Fibroblast of skin of left biceps (primary cell): Measurements from ENCODE around the gene RALGPS2.
A peak's percentile ranks its signal among the peaks of the same experiment; 100 is the strongest.
"Not testable (repeated sequence)": the region's sequence is repeated elsewhere in the genome, so short reads cannot be mapped to it uniquely, and the experiment has no call there.

Source experiments
- DNase-seq, 2 experiments: peaks; one replicate each; pipeline ENCODE4 v3.0.0-alpha.2; 2013; ENCODE audit warnings: low read depth in 2 of 2

Gene RALGPS2

DNA sequence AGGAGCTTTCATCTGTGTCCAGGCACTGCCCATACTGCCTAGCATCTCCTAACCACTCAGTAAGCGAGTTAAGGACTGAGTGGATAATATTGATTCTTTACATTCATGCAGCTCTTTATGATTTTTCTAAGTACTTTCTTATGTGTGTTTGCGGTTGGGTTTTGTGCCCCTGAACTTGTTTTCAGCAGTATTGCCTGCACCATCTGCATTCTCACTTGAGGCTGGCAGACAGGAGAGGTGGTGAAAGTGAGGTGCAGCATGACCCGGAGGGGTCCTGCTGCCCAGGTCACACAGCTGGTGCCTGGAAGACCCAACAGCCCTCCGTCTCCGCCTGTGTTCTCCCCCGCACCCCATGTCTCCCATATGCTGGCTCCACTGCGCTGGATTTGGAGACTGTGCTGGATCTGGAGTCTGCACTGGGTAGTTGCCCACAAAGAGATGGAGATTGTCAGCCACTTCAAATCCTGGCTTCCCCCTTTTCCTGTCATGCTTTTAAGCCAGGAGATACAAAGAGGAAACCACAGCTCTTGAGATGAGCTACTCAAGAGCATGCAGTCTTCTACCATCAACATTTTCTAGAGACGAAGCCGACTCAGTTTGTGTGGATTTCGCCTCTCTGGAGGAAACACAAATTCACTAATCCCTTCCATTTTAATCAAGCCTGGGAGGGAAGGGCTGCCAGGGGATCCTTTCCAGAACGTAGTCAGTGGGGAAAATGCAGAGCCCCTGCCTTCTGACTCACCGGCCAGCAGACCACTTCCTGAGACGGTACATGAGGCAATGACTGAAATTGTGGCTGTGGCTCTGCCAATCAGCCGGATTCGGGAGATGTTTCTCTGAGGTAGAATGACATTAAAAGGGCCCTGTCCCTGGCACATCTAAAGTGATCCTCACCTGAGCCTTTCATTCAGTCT is 217.5 kb downstream of the RALGPS2 start:
- peak; percentile 16 to 31 for DNase-seq

DNA sequence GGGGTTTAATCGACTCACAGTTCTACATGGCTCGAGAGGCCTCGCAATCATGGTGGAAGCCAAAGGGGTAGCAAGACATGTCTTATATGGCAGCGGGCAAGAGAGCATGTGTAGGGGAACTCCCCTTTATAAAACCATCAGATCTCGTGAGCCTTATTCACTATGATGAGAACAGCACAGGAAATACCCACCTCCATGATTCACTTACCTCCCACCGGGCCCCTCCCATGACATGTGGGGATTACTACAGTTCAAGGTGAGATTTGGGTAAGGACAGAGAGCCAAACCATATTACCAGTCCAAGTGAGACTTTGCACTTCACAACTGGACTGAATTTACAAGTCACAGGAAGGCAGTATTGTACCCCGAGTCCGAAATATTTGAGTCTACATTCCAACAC is 219.7 kb downstream of the RALGPS2 start:
- no peak for DNase-seq

DNA sequence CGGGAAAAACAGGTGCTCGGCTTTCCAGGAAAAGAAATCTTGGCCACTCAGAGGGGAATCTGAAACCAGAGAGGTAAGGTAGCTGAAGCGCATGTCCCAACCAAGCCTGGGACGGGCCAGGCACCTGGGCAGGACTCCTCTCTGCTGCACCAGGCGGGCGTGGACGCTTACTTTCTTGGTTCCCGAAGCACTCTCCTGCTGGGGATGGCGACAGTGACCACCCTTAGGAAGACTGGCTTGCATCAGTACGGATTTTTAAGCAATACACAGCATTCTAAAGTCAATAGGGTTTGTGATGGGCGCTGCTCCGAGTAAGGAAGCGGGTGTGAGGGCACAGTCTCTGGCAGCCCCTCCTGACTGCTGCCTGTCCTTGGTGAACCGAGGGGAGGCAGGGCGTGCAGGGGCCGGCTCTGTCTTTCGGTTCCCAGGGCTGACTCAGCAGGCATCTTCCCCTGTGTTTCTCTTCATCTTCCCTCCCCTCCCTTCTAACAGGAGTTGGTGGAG is 220.8 kb downstream of the RALGPS2 start:
- DNase-seq: no peak

DNA sequence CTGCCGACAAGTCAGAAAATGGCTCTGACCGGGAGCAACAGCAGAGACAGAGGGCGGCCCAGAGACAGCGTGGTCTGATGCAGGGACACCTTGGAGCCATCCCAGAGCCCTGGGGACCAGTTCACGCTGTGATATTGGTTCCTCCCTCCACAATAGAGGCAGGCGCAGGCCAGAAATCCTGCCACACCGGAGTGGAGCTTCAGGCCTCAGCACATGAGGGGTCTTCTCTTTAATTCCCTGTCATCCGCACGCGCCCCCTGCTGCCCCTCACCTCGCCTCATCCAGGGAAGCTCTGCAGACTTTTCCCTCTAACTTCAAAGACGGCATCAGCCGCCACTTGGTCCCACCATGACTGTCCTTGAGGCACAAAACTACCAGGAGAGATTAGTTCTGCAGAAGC is 221.4 kb downstream of the RALGPS2 start:
- DNase-seq: no peak

DNA sequence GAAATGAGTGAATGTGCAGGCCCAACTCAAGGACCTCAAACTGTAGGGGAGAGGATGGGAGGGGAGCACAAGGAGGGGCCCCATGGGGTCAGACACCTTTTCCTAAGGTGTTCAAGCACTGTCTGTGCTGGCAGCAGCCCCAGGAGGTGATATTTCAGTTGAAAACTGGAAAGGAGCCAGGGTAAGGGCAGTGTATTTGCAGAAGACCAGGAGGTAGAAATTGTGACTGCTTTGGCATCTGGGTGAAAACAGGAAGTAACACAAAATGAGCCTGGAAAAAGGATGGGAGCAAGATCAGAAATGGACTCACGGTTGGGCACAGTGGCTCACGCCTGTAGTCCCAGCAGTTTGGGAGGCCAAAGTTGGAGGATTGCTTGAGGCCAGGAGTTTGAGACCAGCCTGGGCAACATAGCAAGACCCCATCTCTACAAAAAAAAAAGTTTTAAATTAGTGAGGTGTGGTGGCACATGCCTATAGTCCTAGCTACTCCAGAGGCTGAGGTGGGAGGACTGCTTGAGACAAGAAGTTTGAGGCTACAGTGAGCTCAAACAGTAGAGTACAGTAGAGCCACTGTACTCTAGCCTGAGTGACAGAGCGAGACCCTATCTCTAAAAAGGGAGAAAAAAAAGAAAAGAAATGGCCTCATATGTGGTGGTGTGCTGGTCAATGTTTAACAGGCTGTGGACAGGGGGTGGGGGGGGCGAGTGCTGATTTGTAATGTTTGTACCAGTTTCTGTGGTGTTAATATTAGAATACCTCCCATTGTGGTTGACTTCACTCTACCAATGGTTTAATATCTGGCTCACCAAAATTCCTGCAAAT is 222.0 kb downstream of the RALGPS2 start:
- DNase-seq: no peak

DNA sequence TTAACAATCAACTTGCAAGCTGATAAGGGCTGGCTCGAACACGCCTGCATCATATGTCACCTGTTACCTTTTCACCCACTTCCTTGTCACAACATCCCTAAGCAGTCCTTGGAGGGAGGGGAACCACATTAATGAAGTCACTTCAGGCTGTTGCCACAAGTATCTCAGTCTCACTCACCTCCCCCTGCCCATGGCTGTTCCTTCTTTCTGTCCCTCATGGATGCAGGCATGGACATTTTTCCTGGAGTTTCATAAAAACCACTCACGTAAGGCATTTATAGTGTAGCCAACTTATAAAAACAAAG is 222.6 kb downstream of the RALGPS2 start:
- DNase-seq: no peak

DNA sequence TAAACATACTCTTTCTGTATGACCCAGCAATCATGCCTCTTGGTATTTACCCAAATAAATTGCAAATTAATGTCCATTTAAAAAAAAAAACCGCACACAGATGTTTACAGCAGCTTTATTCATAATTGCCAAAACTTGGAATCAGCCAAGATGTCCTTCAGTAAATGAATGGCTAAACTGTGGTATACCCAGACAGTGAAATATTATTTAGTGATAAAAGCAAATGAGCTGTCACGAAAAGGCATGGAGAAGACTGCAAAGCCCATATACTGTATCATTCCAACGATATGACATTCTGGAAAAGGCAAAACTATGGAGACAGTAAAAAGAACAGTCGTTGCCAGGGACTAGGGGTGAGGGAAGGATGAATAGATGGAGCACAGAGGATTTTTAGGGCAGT is 223.6 kb downstream of the RALGPS2 start:
- DNase-seq: no peak

DNA sequence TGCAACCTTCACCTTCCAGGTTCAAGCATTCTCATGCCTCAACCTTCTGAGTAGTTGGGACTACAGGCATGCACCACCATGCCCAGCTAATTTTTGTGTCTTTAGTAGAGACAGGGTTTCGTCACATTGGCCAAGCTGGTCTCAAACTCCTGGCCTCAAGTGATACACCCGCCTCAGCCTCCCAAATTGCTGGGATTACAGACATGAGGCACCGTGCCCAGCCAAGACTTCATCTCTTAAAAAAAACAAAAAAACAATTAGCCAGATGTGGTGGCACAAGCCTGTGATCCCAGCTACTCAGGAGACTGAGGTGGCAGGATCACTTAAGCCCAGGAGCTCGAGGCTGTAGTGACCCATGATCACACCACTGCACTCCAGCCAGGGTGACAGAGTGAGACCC is 224.8 kb downstream of the RALGPS2 start:
- not testable (repeated sequence) for DNase-seq

DNA sequence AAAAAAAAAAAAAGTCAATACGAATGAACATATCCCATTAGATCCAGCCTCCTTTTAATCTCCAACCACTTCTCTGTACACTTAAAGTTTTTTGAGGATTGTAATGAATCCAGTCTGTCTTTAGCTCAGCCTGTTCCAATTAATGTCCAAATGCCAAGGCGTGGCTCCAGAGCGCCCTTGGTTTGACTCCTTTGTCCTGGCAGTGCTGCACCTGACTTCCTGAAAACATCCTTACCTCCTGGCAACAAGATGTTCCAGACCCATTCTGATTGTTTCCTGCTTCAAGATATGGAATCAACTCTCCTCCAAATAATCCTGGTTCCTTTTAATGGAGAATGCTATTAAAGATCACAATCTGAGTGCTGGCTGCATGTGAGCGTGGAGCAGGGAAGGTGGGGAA is 226.6 kb downstream of the RALGPS2 start:
- DNase-seq: no peak

DNA sequence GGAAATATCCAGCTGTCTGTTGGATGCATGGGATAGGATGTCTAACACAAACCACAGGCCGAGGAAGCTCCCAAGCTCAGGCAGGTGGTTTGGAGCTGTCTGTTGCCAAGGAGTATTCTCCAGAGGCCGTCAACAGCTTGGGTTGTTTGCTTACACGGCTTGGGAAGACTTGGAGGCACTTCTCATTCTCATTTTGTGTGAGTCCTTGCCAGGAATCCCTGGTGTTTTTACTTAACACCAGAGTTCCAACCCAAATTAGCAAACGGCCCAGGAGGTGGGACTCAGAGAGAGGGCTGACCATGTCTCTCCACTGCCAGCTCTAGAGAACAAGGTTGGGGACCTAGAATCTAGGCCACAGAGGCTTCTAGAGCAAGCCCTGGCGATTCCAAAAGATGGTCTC is 228.0 kb downstream of the RALGPS2 start:
- DNase-seq: peak; percentile 40 to 44

DNA sequence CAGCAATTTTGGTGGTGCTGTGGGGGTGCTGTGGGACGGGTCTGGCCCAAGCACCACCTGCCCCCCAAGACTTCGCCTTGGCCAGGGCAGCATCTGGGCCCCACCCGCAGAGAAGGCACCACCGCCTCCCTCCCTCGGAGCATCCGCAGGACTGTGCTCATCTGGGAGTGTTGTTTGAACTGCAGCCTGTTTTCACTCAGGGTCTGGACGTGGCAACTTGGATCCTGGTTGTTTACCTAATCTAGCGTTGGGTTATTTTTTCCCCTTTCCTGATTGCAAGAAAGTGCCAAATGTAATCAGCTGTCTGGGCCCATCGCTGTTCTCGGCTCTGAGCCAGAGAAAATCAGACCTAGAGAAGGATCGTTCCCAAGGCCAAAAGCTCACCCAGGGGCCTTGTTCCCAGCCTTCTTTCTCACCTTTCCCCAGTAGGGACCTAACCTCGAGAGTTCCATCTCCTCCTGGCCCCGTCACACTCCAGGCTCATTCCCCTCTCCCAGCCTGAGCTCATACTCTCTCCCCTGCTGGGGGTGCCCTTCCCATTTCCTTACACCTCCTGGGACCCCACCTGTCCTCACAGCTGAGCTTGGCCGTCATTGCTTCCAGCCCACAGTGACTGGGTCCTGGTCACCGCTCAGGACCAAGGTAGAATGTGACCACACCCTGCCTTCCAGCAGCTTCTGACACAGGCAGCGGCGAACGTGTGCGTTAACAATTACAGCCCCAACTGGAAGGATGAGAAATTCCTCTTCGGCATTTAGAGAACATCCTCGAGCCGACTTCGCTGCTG is 228.7 kb downstream of the RALGPS2 start:
- DNase-seq: no peak

DNA sequence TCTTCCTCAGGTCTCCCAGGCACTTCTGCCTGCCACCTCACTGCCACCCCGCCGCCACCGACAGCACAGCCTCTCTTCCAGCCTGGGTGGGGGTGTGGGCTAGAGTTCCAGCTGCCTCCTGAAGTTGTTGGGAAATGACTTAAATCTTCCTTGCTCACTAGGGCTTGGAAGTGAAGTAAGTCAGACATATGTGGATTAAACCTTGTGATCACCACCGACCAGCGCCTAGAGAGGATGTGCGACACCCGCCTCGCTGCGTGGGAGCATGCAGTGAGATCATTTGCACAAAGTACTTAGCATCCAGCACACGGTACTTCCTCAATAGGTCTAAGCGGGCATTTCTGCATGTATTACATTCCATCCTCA is 229.3 kb downstream of the RALGPS2 start:
- DNase-seq: no peak

DNA sequence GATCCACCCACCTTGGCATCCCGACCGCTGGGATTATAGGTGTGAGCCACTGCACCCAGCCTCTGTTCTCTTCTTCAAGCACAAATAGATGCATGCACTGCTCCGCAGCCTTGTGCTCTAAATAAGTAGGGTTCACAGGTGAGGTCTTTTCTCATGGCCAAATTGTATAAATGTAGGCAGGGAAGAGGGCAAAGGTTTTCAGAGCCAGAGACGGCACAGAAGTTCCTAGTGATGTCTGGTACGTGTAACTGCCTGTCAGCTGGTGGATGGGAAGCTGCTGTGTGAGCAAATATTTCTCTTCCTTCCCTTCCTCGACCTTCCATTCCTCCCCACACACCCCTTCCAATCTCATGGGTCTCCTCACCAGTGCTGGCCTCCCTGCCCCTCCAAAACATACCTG is 229.9 kb downstream of the RALGPS2 start:
- DNase-seq: no peak

DNA sequence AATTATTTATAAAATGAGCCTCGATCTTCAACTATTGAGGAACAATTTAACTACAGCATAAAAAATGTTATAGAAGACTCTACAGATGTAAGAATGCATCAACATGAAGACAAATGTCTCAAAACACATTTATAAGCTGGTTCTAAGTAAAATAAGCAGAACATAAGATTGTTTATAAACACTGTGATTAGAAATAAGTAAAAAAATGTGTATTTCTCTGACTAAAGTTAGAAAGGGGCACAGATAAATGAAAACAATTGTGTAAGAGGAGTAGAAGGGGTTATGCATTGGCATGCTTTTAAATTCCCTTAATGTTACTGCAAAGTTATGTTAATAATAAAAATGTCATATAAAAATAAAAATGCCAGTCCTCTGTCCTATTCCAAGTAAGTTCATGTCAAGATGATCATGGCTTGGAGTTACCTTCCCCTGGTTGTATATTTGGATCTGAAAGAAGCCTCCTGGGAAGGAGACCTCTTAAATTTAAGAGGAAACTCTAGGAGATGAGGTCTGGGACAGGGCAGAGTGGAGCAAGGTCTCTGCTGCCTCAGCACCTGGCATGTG is 230.4 kb downstream of the RALGPS2 start:
- no peak for DNase-seq

DNA sequence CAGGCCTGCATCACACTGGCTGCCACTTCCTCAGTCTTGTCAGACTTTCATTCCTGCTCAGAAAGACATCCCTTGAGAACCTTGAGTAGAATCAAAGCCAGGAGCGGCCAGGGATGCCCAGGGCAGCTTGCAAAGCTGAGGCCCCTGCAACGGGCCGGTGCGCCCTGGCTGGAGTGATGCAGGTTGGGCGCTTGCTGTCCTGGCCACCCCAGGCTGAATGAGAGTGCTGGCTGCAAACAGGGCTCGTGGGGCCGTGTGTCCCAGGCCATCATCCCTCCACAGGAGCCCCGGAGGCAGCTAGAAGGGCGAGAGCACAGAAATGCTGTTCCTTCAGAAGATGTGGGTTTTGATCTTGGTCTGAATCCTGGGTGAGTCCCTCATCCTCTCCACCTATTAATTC is 233.4 kb downstream of the RALGPS2 start:
- no peak for DNase-seq

DNA sequence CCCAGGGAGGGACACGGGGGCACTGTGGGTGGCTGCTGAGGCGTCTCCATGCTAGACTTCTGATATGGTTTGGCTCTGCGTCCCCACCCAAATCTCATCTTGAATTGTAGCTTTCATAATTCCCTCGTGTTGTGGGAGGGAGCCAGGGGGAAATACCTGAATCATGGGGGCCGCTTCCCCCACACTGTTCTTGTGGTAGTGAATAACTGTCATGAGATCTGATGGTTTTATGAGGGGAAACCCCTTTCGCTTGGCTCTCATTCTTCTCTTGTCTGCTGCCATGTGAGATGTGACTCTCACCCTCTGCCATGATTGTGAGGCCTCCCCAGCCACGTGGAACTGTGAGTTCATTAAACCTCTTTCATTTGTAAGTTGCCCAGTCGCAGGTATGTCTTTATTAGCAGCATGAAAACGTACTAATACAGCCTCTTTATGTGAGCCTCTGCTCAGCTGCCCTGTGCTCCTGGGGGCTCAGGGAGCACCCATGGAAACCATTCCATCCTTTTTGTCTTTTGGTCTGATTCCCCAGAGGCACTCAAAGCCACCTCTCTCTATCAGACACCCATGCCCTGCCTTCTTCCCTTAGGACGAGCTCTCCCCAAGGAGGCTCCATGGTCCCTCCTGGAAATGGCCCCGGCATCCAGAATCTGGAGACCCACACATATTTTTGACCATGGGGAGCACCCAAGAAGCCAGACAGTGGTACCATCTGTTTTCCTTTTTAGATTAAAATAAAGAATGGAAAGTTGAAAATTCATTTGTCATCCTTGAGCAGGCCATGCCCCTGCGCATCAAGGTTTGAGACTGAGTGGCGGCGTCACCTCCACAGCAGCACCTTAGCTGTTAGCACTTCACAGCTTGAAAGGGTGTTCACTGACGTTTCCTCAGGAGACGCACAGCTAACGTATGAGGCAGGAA is 234.8 kb downstream of the RALGPS2 start:
- no peak for DNase-seq

DNA sequence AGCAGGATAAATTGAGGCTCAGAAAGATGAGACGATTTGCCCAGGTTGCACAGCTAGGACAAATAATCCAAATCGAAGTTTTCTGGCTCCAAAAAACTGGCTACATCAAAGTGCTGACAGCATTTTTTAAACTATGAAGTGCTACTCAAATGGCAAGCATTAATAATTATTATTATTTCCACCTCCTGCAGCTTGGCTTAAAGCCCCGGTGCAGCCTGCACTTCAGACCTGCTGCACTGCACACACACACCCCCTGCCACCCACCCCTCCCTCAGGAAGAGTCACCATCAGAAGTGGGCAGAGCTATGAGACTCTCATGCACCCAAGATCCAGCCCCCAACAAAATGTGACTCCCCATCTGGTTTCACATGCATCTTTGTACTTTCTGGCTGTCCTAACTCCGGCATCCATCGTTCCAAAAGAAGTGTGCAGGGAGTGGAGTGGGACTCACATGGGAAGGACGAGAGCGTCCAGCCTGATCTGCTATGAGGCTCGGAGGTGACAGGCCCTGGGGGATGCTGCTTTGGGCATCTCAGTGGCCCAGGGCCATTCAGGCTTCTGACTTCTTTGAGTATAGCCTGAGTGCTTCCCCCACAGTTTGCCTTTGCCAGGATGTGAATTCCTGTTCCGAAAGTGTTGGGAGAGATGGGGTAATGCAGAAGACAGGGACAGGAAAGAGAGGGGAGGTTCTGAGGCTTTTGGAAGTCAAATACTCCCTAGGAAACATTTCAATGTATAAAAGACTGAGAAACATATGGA is 235.6 kb downstream of the RALGPS2 start:
- DNase-seq: no peak

DNA sequence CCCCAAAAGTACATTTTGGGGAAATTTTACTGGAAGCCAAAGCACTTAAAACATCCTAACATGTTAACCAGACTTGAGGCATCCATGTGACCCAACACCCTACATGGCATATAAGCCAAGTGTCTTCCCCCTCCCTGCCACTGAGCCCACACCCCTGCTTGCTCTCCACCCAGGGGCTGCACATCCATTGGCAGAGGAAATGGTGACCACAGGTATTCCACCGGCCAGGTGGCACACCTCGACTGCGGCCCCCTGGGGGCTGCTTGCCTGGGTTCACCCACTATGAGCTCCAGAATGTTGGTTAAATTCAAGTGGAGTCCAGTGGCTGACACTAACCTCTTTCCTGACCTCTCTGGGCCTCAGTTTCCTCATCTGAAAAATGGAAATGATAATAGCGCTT is 236.3 kb downstream of the RALGPS2 start:
- no peak for DNase-seq

DNA sequence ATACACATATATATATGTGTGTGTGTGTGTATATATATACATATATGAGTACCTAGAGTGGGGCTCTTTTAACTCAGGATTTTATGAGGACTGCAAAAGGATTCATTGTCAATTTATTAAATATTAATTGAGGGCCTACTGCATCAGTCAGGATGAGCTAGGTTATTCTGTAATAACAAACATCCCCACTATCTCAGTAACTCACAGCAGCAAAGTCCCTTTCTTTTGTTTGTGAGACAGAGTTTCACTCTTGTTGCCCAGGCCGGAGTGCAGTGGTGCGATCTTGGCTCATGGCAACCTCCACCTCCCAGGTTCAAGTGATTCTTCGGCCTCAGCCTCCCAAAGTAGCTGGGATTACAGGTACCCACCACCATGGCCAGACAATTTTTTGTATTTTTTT is 236.8 kb downstream of the RALGPS2 start:
- DNase-seq: no peak
